Endodermal cell (in vitro differentiated cells): ENCODE results near the gene CROCC2. TPM values are rescaled to one million over a fixed set of nuclear protein-coding genes. Genes with fewer than 3 reads are reported as not detected.

ENCODE experiments used
- DNase-seq: peaks from one replicate; pipeline ENCODE4 v3.0.0-alpha.2; 2017
- H3K27ac ChIP-seq: 2 replicates; pipeline ENCODE4 v1.5.1; 2013; ENCODE audit warnings: mild to moderate bottlenecking, low read depth, low read length, moderate library complexity
- H3K27me3 ChIP-seq: 2 replicates; pipeline ENCODE4 v1.6.1; 2013; ENCODE audit warnings: mild to moderate bottlenecking, low read length, moderate library complexity; ENCODE audit not compliant: insufficient read depth, control insufficient read depth, poor library complexity, severe bottlenecking
- H3K36me3 ChIP-seq: 2 replicates; pipeline ENCODE4 v1.7.0; 2013; ENCODE audit warnings: mild to moderate bottlenecking, low read length, moderate library complexity; ENCODE audit not compliant: control insufficient read depth, insufficient read depth
- H3K4me1 ChIP-seq: one replicate; pipeline ENCODE4 v1.7.0; 2013; ENCODE audit warnings: low read length; ENCODE audit not compliant: control insufficient read depth, insufficient read depth
- H3K4me3 ChIP-seq: 2 replicates; pipeline ENCODE4 v1.5.1; 2013; ENCODE audit warnings: mild to moderate bottlenecking, low read length, moderate library complexity
- H3K9ac ChIP-seq: 2 replicates; pipeline ENCODE4 v1.6.1; 2013; ENCODE audit warnings: mild to moderate bottlenecking, low read length, moderate library complexity; ENCODE audit not compliant: poor library complexity, severe bottlenecking; ENCODE audit errors: extremely low read depth
- H3K9me3 ChIP-seq: 2 replicates; pipeline ENCODE4 v1.6.1; 2013; ENCODE audit warnings: mild to moderate bottlenecking, low read length, moderate library complexity; ENCODE audit not compliant: control insufficient read depth
- H3K27ac Mint-ChIP-seq: 2 replicates; pipeline ENCODE4 v1.8.0; 2020; ENCODE audit warnings: mixed read lengths
- H3K27me3 Mint-ChIP-seq: 2 replicates; pipeline ENCODE4 v1.8.0; 2021; ENCODE audit warnings: mild to moderate bottlenecking, mixed read lengths; ENCODE audit not compliant: insufficient read depth
- H3K36me3 Mint-ChIP-seq: 2 replicates; pipeline ENCODE4 v1.8.0; 2020; ENCODE audit warnings: low read depth, mixed read lengths
- H3K4me1 Mint-ChIP-seq: 2 replicates; pipeline ENCODE4 v1.8.0; 2020; ENCODE audit warnings: mixed read lengths
- H3K4me3 Mint-ChIP-seq: 2 replicates; pipeline ENCODE4 v1.8.0; 2020; ENCODE audit warnings: mild to moderate bottlenecking, moderate library complexity, mixed read lengths
- H3K9me3 Mint-ChIP-seq: 2 replicates; pipeline ENCODE4 v1.8.0; 2020; ENCODE audit warnings: mild to moderate bottlenecking, mixed read lengths
- WGBS, 2 experiments: methylation state at CpG; one replicate each; pipeline versions ENCODE4 v1.1.5 to v1.1.7; 2013; ENCODE audit warnings: missing lambda C conversion rate in 2 of 2, mixed read lengths in 1 of 2; ENCODE audit not compliant: insufficient coverage in 1 of 2, insufficient read length in 1 of 2; 5-methylcytosine and 5-hydroxymethylcytosine counted together
- total RNA-seq, 2 donors: library from RNA; stranded (reverse); fragmentation: NEBNext Ultra II Directional in 1 of 2; extraction: Animal tissue kit (Norgen Biotek cat#: 25700) in 1 of 2; gene quantifications; 2 replicates in 1 of 2; 3 replicates in 1 of 2; pipeline ENCODE4 v1.2.1, GENCODE V29; 2021
- TF ChIP-seq, protein P1 (sequence below): fragments of 200-600 bp; sonication (generic); conservative IDR thresholded peaks from 2 replicates; pipeline ENCODE4 v1.5.0; 2021; ENCODE audit warnings: antibody characterized with exemption, mild to moderate bottlenecking

Gene CROCC2
- total RNA-seq, 2 donors from 2014 or later, result not detected

- Histone ChIP-seq H3K4me1 (no peaks in the 10 kb centered on the region), H3K27me3 (peaks cover 18% of the 10 kb centered on the region), H3K27ac (no peak overlapping the region), H3K9ac (no peak overlapping the region), H3K4me3 (no peak overlapping the region), H3K9me3 (no peaks in the 10 kb centered on the region), H3K36me3 (no peaks in the 10 kb centered on the region)
- Mint-ChIP-seq H3K9me3 (no peaks in the 10 kb centered on the region), H3K27me3 (peaks cover 12% of the 10 kb centered on the region), H3K27ac (no peak overlapping the region), H3K4me1 (no peaks in the 10 kb centered on the region), H3K36me3 (no peaks in the 10 kb centered on the region), H3K4me3 (no peak overlapping the region)
- WGBS, 2 experiments, result 93% methylated on average over 5 to 11 of the region's 11 CpGs
- TF ChIP-seq, protein P1, sequence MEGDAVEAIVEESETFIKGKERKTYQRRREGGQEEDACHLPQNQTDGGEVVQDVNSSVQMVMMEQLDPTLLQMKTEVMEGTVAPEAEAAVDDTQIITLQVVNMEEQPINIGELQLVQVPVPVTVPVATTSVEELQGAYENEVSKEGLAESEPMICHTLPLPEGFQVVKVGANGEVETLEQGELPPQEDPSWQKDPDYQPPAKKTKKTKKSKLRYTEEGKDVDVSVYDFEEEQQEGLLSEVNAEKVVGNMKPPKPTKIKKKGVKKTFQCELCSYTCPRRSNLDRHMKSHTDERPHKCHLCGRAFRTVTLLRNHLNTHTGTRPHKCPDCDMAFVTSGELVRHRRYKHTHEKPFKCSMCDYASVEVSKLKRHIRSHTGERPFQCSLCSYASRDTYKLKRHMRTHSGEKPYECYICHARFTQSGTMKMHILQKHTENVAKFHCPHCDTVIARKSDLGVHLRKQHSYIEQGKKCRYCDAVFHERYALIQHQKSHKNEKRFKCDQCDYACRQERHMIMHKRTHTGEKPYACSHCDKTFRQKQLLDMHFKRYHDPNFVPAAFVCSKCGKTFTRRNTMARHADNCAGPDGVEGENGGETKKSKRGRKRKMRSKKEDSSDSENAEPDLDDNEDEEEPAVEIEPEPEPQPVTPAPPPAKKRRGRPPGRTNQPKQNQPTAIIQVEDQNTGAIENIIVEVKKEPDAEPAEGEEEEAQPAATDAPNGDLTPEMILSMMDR, result no peak
- DNase-seq, result no peak
Observed at GRCh38 chr2:240986787-240987411, 80.8 kb downstream of the CROCC2 start.

- no peak overlapping the region for H3K4me3 ChIP-seq
- H3K4me3 Mint-ChIP-seq, result no peak overlapping the region
- no peaks in the 10 kb centered on the region for H3K9me3 Mint-ChIP-seq
- no peaks in the 10 kb centered on the region for H3K36me3 Mint-ChIP-seq
- H3K9ac ChIP-seq, result no peak overlapping the region
- peaks cover 11% of the 10 kb centered on the region for H3K27me3 ChIP-seq
- H3K36me3 ChIP-seq, result no peaks in the 10 kb centered on the region
- peaks cover 9% of the 10 kb centered on the region for H3K27me3 Mint-ChIP-seq
- WGBS, 2 experiments, result 91 to 100% methylated on average over 2 to 6 of the region's 6 CpGs
- no peaks in the 10 kb centered on the region for H3K4me1 Mint-ChIP-seq
- TF ChIP-seq, protein P1, result no peak
- H3K27ac ChIP-seq, result no peak overlapping the region
- H3K9me3 ChIP-seq, result no peaks in the 10 kb centered on the region
- H3K27ac Mint-ChIP-seq, result no peak overlapping the region
- no peaks in the 10 kb centered on the region for H3K4me1 ChIP-seq
- no peak for DNase-seq
Observed at GRCh38 chr2:240987588-240987987, 81.5 kb downstream of the CROCC2 start.

DNA sequence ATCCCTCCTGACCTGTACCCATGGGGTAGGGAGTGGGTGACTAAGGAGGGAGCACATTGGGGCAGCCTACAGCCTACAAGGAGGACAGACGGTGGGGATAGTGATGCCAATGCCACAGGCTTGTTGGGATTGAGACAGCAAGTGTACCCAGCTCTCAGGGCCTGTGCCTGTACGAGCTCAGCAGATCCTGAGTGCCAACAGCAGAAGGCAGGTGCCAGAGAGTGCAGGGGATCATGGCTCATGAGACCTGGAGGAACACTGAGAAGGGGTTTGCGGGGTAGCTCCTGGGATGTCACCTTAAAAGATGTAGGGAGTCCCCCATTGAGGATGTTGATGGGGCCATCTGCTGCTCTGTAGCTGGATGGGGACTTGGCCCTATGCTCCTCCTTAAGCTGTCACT is 82.0 kb downstream of the CROCC2 start:
- no peak overlapping the region for H3K27ac ChIP-seq
- no peak overlapping the region for H3K4me3 ChIP-seq
- H3K4me1 ChIP-seq, result no peaks in the 10 kb centered on the region
- H3K27me3 ChIP-seq, result peaks cover 6% of the 10 kb centered on the region
- TF ChIP-seq, protein P1, result no peak
- H3K36me3 ChIP-seq, result no peaks in the 10 kb centered on the region
- H3K4me3 Mint-ChIP-seq, result no peak overlapping the region
- no peak for DNase-seq
- no peaks in the 10 kb centered on the region for H3K36me3 Mint-ChIP-seq
- H3K9me3 Mint-ChIP-seq, result no peaks in the 10 kb centered on the region
- H3K9ac ChIP-seq, result no peak overlapping the region
- 92 to 95% methylated on average over 2 to 3 of the region's 3 CpGs for WGBS, 2 experiments
- H3K27ac Mint-ChIP-seq, result no peak overlapping the region
- no peaks in the 10 kb centered on the region for H3K9me3 ChIP-seq
- H3K27me3 Mint-ChIP-seq, result peaks cover 4% of the 10 kb centered on the region
- no peaks in the 10 kb centered on the region for H3K4me1 Mint-ChIP-seq
